Mucosa of descending colon (tissue), 3 donors: ENCODE results near the gene SCARB1. TPM values are rescaled to one million over a fixed set of nuclear protein-coding genes. Genes with fewer than 3 reads are reported as not detected.

Source experiments
- ATAC-seq: fragments of 200-7000 bp; cut with Tn5 transposase; one replicate; pipeline ENCODE4 v1.9.1; 2020; ENCODE audit warnings: mild to moderate bottlenecking, moderate library complexity
- DNase-seq, 3 donors: peaks; one replicate each; pipeline ENCODE4 v3.0.0-alpha.2; 2020
- H3K36me3 ChIP-seq: fragments of 200-600 bp; one replicate; pipeline ENCODE4 v1.8.0; 2021; ENCODE audit warnings: low read depth, mild to moderate bottlenecking
- H3K4me1 ChIP-seq: fragments of 200-600 bp; one replicate; pipeline ENCODE4 v1.8.0; 2021; ENCODE audit warnings: low read depth, mild to moderate bottlenecking
- H3K4me3 ChIP-seq: fragments of 200-600 bp; one replicate; pipeline ENCODE4 v1.8.0; 2021; ENCODE audit warnings: mild to moderate bottlenecking
- H3K9me3 ChIP-seq: fragments of 200-600 bp; one replicate; pipeline ENCODE4 v1.8.0; 2021; ENCODE audit warnings: mild to moderate bottlenecking
- CTCF ChIP-seq: fragments of 200-600 bp; IDR thresholded peaks from one replicate; pipeline ENCODE4 v1.8.0; 2022; ENCODE audit warnings: antibody characterized with exemption, mild to moderate bottlenecking
- intact Hi-C, 2 donors: fragments of 100-400 bp; cut with DNase I in 1 of 2; cut with micrococcal nuclease in 1 of 2; formaldehyde crosslinking; loops; one replicate each; pipeline versions ENCODE4 v1.11.0 to v1.11.1; 2022; cut with DNase I, micrococcal nuclease
- total RNA-seq, 3 donors: library from RNA; stranded (reverse); fragmentation: NEBNext Ultra II Directional in 2 of 3; extraction: Animal tissue kit (Norgen Biotek cat#: 25700) in 2 of 3; gene quantifications; one replicate each; pipeline versions ENCODE4 v1.2.1 to v1.2.4, GENCODE V29; 2021 to 2023
- donor health status: DM: no; HTN: no; CAD: no; lungs with moderate emphysema.
- donor health status: DM: no; HTN: no; CAD: no.
- donor health status: DM: no; HTN: yes; CAD: no.

Gene SCARB1
- total RNA-seq, 3 donors from 2014 or later, result 23.0 to 55.1 (median 31.2) TPM

GRCh38 chr12:124767066-124767821 is 96.4 kb downstream of the SCARB1 start:
- intact Hi-C loops, result loop anchor here in 1 of 2 donors (10.0 kb wide), 2 partner anchors 202 to 422 kb away; partner anchors contain the start of gene NCOR2
- Histone ChIP-seq H3K4me3 (no peak overlapping the region), H3K9me3 (peaks cover 8% of the 10 kb centered on the region), H3K4me1 (peaks cover 11% of the 10 kb centered on the region), H3K36me3 (no peaks in the 10 kb centered on the region)
- peak; percentile 84 to 88 (median 86) for DNase-seq
- peak; percentile 88 for ATAC-seq
- TF ChIP-seq CTCF, result peak; percentile 98

- DNase-seq (no peak), ATAC-seq (no peak)
- no peak for TF ChIP-seq CTCF
- no peaks in the 10 kb centered on the region for H3K36me3 ChIP-seq
- intact Hi-C loops, result loop anchor here in 1 of 2 donors (10.0 kb wide), 2 partner anchors 202 to 422 kb away; partner anchors contain the start of gene NCOR2
- peaks cover 8% of the 10 kb centered on the region for H3K9me3 ChIP-seq
- no peak overlapping the region for H3K4me3 ChIP-seq
- peaks cover 7% of the 10 kb centered on the region for H3K4me1 ChIP-seq
These were observed 97.0 kb downstream of the SCARB1 start for GRCh38 chr12:124766727-124767065.

DNA sequence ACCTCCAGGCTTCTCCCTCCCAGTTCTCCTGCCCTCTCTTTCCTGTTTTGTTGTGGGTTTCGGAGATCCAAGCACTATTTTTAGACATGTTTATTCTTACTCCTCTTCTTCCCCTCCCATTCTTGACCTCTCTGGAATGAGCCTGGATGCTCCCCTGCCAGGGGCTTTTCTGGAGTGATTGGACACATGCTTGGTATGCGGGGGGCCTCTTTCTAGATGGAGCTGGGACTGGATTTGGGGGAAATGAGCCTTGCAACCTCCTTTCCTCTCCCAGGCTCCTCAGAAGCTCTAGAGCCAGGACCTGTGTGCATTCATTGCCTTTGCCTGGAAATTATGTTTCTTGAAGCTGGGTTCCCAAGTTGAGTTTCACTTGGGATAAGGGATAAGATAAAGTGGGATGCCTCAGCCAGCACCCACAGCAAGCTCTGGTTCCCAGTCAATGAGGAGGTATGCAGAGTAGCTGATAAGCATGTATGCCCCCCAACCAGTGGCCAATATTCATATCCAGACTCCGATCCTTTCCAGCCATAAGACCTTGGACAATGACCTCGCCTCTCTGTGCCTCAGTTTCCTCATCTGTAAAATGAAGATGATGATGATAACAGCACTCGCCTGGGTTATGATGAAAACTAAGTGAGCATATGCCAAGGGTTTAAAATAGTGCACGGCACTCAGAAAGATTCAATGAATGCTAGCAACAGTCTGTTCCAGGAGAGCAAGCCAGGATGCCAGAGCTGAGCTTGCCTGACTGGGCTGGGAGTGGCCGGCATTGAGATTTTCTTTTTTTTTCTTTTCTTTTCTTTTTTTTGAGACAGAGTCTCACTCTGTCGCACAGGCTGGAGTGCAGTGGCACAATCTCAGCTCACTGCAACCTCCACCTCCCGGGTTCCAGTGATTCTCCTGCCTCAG is 97.8 kb downstream of the SCARB1 start:
- TF ChIP-seq CTCF, result no peak
- intact Hi-C loops, result loop anchor here in 1 of 2 donors (10.0 kb wide), 2 partner anchors 201 to 421 kb away; partner anchors contain the start of gene NCOR2
- no peak for DNase-seq
- peaks cover 6% of the 10 kb centered on the region for H3K4me1 ChIP-seq
- no peak overlapping the region for H3K4me3 ChIP-seq
- no peaks in the 10 kb centered on the region for H3K36me3 ChIP-seq
- ATAC-seq, result no peak
- peaks cover 8% of the 10 kb centered on the region for H3K9me3 ChIP-seq

GRCh38 chr12:124764870-124765580 is 98.6 kb downstream of the SCARB1 start:
- Histone ChIP-seq H3K4me3 (no peak overlapping the region), H3K4me1 (peaks cover 6% of the 10 kb centered on the region), H3K36me3 (no peaks in the 10 kb centered on the region), H3K9me3 (peaks cover 8% of the 10 kb centered on the region)
- intact Hi-C loops, result loop anchor here in 1 of 2 donors (10.0 kb wide), 2 partner anchors 200 to 420 kb away; partner anchors contain the start of gene NCOR2
- DNase-seq (no peak), ATAC-seq (peak; percentile 40)
- TF ChIP-seq CTCF, result no peak

- Histone ChIP-seq H3K4me1 (peaks cover 6% of the 10 kb centered on the region), H3K36me3 (no peaks in the 10 kb centered on the region), H3K4me3 (no peak overlapping the region), H3K9me3 (peaks cover 8% of the 10 kb centered on the region)
- ATAC-seq (peak; percentile 37), DNase-seq (peak in 1 of 3 donors; percentile 62)
- peak; percentile 56 for TF ChIP-seq CTCF
- intact Hi-C loops, result loop anchor here in 1 of 2 donors (10.0 kb wide), 2 partner anchors 200 to 420 kb away; partner anchors contain the start of gene NCOR2
These were observed 99.2 kb downstream of the SCARB1 start for GRCh38 chr12:124764451-124764850.
